Measurements from ENCODE around the gene RPS26. TPM values are rescaled to one million over a fixed set of nuclear protein-coding genes. Genes with fewer than 3 reads are reported as not detected.

The RPS26 gene
- total and polyA plus RNA-seq, 2 of the 13 experiments (the other 11 are each of a cell fraction or from before 2014, with no cell fraction given), result 150 to 421 TPM

DNA sequence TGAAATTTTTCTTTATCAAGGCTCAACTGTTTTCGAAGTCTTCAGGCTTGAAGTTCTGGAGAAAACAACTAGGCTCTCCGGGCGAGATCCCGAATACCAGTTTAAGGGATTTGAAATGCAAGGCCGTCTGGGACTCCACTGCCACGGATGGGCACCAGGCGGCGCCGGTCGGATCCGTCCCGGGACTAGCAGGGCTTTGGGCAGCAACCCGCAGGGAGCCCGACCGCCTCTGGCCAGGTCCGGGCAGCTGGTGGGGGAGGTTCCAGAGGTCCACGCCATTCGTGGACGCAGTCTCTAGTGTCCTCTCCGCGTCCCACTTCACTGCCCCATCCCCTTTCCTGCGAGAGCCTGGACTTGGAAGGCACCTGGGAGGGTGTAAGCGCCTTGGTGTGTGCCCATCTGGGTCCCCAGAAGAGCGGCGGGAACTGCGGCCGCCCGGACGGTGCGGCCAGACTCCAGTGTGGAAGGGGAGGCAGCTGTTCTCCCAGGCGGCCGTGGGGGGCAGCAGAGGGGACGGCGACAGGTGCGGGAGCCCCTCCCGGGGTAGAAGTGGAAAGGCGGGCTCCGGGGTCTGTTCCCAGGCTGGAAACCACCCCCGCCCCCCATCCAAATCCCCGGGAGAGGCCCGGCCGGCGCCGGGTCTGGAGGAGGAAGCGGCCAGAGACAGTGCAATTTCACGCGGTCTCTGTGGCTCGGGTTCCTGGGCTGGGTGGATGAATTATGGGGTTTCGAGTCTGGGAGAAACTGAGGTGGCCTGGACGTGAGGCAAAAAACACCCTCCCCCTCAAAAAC lies 37.4 kb downstream of the RPS26 start (continued):
- TF ChIP-seq, protein P1, sequence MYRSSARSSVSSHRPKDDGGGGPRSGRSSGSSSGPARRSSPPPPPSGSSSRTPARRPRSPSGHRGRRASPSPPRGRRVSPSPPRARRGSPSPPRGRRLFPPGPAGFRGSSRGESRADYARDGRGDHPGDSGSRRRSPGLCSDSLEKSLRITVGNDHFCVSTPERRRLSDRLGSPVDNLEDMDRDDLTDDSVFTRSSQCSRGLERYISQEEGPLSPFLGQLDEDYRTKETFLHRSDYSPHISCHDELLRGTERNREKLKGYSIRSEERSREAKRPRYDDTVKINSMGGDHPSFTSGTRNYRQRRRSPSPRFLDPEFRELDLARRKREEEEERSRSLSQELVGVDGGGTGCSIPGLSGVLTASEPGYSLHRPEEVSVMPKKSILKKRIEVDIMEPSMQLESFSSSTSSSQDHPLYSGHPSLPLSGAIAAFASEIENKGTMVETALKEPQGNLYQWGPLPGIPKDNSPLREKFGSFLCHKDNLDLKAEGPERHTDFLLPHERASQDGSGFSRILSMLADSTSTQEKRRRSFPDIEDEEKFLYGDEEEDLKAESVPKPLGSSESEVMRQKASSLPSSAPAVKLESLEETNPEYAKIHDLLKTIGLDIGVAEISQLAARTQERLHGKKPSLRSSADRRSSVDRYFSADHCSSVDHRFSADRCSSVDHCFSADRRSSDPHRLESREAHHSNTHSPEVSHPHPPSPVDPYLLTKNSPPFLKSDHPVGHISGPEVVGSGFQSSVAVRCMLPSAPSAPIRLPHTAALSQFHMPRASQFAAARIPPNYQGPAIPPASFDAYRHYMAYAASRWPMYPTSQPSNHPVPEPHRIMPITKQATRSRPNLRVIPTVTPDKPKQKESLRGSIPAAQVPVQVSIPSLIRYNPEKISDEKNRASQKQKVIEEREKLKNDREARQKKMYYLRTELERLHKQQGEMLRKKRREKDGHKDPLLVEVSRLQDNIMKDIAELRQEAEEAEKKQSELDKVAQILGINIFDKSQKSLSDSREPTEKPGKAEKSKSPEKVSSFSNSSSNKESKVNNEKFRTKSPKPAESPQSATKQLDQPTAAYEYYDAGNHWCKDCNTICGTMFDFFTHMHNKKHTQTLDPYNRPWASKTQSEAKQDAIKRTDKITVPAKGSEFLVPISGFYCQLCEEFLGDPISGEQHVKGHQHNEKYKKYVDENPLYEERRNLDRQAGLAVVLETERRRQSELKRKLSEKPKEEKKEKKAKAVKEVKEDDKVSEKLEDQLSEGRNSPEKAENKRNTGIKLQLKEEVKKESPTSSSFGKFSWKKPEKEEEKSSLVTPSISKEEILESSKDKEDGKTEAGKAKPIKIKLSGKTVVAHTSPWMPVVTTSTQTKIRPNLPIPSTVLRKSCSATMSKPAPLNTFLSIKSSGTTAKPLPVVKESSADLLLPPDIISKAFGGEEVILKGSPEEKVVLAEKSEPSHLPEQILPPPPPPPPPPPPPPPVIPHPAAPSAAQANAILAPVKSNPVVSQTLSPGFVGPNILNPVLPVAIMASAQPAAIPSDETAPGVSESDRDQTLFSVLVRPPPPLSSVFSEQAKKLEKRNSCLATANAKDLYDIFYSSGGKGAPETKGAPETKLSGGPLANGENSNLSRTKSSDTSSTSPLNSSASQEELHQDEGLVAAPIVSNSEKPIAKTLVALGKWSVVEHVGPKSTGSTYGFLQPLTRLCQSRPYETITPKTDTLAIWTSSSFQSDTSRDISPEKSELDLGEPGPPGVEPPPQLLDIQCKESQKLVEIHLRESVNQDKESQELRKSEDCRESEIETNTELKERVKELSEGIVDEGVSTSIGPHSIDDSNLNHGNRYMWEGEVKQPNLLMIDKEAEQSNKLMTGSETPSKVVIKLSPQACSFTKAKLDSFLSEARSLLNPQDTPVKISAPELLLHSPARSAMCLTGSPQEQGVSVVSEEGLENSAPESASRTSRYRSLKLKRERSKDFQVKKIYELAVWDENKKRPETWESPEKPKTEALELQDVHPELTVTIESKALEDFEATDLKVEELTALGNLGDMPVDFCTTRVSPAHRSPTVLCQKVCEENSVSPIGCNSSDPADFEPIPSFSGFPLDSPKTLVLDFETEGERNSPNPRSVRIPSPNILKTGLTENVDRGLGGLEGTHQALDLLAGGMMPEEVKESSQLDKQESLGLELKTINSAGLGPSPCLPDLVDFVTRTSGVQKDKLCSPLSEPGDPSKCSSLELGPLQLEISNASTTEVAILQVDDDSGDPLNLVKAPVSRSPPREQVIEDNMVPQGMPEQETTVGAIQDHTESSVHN (CRISPR knock-in tag; IDR thresholded peaks at IDR 0.05), result no peak
- TF ChIP-seq ZNF563 (CRISPR knock-in tag; IDR thresholded peaks at IDR 0.05) (no peak), ZBTB8A (CRISPR knock-in tag; IDR thresholded peaks at IDR 0.05; ENCODE audit: borderline replicate concordance, low read depth) (no peak), ZNF564 (CRISPR knock-in tag; IDR thresholded peaks at IDR 0.05) (peak; percentile 55; the same call in 1 of the 2 replicates), PRPF4 (IDR thresholded peaks at IDR 0.05; ENCODE audit: low read depth, low read length, poor library complexity, severe bottlenecking) (no peak), POGZ (CRISPR knock-in tag; IDR thresholded peaks at IDR 0.05) (no peak), TARDBP (CRISPR knock-in tag; IDR thresholded peaks at IDR 0.05) (no peak; the same call in 1 of the 2 replicates), MLLT10 (CRISPR knock-in tag; IDR thresholded peaks at IDR 0.05) (no peak), SALL1 (CRISPR knock-in tag; IDR thresholded peaks at IDR 0.05) (peak; percentile 59), ZSCAN31 (CRISPR knock-in tag; IDR thresholded peaks at IDR 0.05; ENCODE audit: low read depth) (peak; percentile 45; the same call in 1 of the 2 replicates), PITX1 (CRISPR knock-in tag; IDR thresholded peaks at IDR 0.05) (0 out of 2 replicates have a peak, but pooled peaks have one; percentile 24)
- TF ChIP-seq, protein P2, sequence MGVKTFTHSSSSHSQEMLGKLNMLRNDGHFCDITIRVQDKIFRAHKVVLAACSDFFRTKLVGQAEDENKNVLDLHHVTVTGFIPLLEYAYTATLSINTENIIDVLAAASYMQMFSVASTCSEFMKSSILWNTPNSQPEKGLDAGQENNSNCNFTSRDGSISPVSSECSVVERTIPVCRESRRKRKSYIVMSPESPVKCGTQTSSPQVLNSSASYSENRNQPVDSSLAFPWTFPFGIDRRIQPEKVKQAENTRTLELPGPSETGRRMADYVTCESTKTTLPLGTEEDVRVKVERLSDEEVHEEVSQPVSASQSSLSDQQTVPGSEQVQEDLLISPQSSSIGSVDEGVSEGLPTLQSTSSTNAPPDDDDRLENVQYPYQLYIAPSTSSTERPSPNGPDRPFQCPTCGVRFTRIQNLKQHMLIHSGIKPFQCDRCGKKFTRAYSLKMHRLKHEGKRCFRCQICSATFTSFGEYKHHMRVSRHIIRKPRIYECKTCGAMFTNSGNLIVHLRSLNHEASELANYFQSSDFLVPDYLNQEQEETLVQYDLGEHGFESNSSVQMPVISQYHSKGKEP (CRISPR knock-in tag; IDR thresholded peaks at IDR 0.05), result no peak
- TF ChIP-seq, protein P3, sequence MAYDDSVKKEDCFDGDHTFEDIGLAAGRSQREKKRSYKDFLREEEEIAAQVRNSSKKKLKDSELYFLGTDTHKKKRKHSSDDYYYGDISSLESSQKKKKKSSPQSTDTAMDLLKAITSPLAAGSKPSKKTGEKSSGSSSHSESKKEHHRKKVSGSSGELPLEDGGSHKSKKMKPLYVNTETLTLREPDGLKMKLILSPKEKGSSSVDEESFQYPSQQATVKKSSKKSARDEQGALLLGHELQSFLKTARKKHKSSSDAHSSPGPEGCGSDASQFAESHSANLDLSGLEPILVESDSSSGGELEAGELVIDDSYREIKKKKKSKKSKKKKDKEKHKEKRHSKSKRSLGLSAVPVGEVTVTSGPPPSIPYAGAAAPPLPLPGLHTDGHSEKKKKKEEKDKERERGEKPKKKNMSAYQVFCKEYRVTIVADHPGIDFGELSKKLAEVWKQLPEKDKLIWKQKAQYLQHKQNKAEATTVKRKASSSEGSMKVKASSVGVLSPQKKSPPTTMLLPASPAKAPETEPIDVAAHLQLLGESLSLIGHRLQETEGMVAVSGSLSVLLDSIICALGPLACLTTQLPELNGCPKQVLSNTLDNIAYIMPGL (CRISPR knock-in tag; IDR thresholded peaks at IDR 0.05; ENCODE audit: borderline replicate concordance in 1 of 2, low read depth in 1 of 2), result peak; percentile 93 to 99
- TF ChIP-seq, protein P4, sequence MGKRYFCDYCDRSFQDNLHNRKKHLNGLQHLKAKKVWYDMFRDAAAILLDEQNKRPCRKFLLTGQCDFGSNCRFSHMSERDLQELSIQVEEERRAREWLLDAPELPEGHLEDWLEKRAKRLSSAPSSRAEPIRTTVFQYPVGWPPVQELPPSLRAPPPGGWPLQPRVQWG (CRISPR knock-in tag; IDR thresholded peaks at IDR 0.05; ENCODE audit: borderline replicate concordance, low read depth), result no peak
